Measurements from ENCODE around the gene UBA6. TPM values are rescaled to one million over a fixed set of nuclear protein-coding genes. Genes with fewer than 3 reads are reported as not detected.

UBA6 gene
- total RNA-seq, 2 donors from 2014 or later, result 57.2 to 73.2 TPM

DNA sequence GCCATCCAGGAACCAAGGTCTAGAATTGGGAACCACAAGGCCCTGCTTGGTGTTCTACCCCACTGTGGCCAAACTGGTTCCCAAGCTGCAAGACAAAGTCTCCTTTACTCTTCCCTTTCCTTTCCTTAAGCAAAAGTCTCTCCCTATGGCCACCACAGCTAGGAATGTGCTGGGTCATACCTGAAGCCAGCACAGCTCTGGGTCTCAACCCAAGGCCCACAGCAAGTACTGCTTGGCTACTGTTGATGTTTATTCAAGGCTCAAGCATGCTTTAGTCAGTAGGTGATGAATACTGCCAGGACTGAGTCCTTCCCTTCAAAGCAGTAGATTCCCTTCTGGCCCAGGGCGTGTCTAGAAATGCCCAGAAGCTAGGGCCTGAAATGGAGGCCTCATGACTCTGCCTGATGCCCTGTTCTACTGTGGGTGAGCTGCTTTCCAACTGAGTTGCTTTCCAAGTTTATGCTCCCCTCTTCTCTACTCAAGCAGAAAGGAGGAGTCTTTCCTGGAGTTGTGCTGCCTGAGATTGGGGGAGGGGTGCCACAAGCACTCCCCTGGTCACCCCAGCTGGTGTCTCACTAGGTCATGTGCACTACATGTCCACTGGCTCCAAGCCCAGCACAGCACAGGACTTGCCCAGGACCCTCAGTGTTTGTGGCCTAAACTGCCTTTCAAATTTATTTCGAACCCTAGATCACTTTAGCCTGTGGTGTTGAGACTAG is 97.5 kb downstream of the UBA6 start:
- H3K9ac ChIP-seq (ENCODE audit: low read depth in 2 of 2, low read length in 2 of 2), result no peak overlapping the region
- no peak for TF ChIP-seq CTCF (IDR thresholded peaks at IDR 0.05)
- H3K9me3 ChIP-seq, result no peaks in the 10 kb centered on the region
- no peaks in the 10 kb centered on the region for H3K4me1 ChIP-seq
- no peak overlapping the region for H3K27ac ChIP-seq
- no peak overlapping the region for H3K4me3 ChIP-seq
- no peak for DNase-seq
- no peaks in the 10 kb centered on the region for H3K36me3 ChIP-seq
- intact Hi-C loops (cut with DNase I), result no loop called here
- H3K27me3 ChIP-seq, result no peaks in the 10 kb centered on the region

- intact Hi-C loops (cut with DNase I), result no loop called here
- H3K9ac ChIP-seq (ENCODE audit: low read depth in 2 of 2, low read length in 2 of 2), result no peak overlapping the region
- H3K36me3 ChIP-seq, result no peaks in the 10 kb centered on the region
- no peak for TF ChIP-seq CTCF (IDR thresholded peaks at IDR 0.05)
- no peak overlapping the region for H3K27ac ChIP-seq
- no peaks in the 10 kb centered on the region for H3K27me3 ChIP-seq
- H3K9me3 ChIP-seq, result no peaks in the 10 kb centered on the region
- DNase-seq, result no peak
- H3K4me1 ChIP-seq, result no peaks in the 10 kb centered on the region
- H3K4me3 ChIP-seq, result no peak overlapping the region
These were observed 107.2 kb downstream of the UBA6 start for GRCh38 chr4:67593741-67594175.

DNA sequence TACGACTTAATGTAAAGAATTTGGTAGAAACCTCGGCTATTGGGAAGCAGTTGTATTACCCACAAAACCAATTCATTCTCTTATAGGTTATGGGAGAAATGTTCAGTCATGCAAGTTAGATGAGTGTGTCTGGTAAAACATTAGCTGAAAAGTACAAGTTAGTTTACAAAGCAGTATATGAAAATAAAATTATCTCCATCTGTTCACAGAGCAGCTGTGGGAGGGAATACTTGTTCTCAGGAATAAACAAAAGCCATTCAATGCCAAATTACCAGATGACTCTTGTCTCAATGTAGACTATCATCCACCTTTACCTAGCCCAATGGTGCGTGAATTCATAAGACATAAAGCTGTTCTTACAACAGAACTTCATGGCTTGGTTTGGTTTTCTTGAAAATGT is 113.8 kb downstream of the UBA6 start:
- intact Hi-C loops (cut with DNase I), result no loop called here
- TF ChIP-seq CTCF (IDR thresholded peaks at IDR 0.05), result no peak
- Histone ChIP-seq H3K9ac (ENCODE audit: low read depth in 2 of 2, low read length in 2 of 2) (no peak overlapping the region), H3K9me3 (no peaks in the 10 kb centered on the region), H3K36me3 (no peaks in the 10 kb centered on the region), H3K27ac (no peak overlapping the region), H3K27me3 (no peaks in the 10 kb centered on the region), H3K4me1 (no peaks in the 10 kb centered on the region), H3K4me3 (no peak overlapping the region)
- DNase-seq, result no peak

- no peak overlapping the region for H3K9ac ChIP-seq (ENCODE audit: low read depth in 2 of 2, low read length in 2 of 2)
- H3K4me3 ChIP-seq, result no peak overlapping the region
- H3K36me3 ChIP-seq, result no peaks in the 10 kb centered on the region
- no peak for DNase-seq
- no peaks in the 10 kb centered on the region for H3K9me3 ChIP-seq
- H3K27me3 ChIP-seq, result no peaks in the 10 kb centered on the region
- H3K27ac ChIP-seq, result no peak overlapping the region
- TF ChIP-seq CTCF (IDR thresholded peaks at IDR 0.05), result no peak
- intact Hi-C loops (cut with DNase I), result no loop called here
- no peaks in the 10 kb centered on the region for H3K4me1 ChIP-seq
These were observed 116.5 kb downstream of the UBA6 start for GRCh38 chr4:67584496-67584895.

DNA sequence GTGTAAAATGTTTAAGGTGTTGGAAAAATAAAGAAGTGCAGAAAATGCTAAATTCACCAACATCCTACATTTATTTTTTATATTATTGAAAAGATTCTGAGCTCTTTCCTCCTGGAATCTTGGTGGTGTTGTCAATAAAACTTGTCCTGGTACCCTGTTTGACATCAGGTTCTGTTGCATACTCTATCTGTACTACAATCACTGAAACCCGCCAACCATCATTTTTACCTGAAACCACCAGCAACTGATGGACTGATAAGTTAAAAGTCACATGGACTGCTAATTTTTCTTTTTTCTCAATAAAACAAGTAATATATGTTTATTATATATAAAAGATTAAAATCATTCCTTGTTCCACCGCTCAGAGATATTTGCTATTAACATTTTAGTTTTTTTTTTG is 119.0 kb downstream of the UBA6 start:
- H3K27me3 ChIP-seq, result no peaks in the 10 kb centered on the region
- H3K9ac ChIP-seq (ENCODE audit: low read depth in 2 of 2, low read length in 2 of 2), result no peak overlapping the region
- no peaks in the 10 kb centered on the region for H3K36me3 ChIP-seq
- no peak overlapping the region for H3K27ac ChIP-seq
- no peaks in the 10 kb centered on the region for H3K4me1 ChIP-seq
- no peak for DNase-seq
- no peak overlapping the region for H3K4me3 ChIP-seq
- no peaks in the 10 kb centered on the region for H3K9me3 ChIP-seq
- TF ChIP-seq CTCF (IDR thresholded peaks at IDR 0.05), result no peak
- intact Hi-C loops (cut with DNase I), result no loop called here
